Upper lobe of left lung (tissue), 4 donors: ENCODE data around the gene PAPPA.

Experiments used
- POLR2A ChIP-seq, 4 donors: fragments of 450-650 bp; IDR thresholded peaks; one replicate each; pipeline ENCODE4 v1.5.1; 2016 to 2017; ENCODE audit warnings: antibody characterized with exemption in 4 of 4, mild to moderate bottlenecking in 2 of 4
- POLR2AphosphoS5 ChIP-seq, 2 donors: sonication (generic); formaldehyde crosslinking; IDR thresholded peaks; one replicate each; pipeline ENCODE4 v1.5.1; 2017; ENCODE audit warnings: antibody characterized with exemption in 2 of 2
- TF ChIP-seq, protein P1 (sequence below), 6 experiments: fragments of 450-650 bp in 4 of 6; fragments of 200-600 bp in 2 of 6; sonication (generic) in 2 of 6; IDR thresholded peaks; one replicate each; pipeline ENCODE4 v1.5.1; 2016 to 2019; ENCODE audit warnings: antibody characterized with exemption in 6 of 6

DNA sequence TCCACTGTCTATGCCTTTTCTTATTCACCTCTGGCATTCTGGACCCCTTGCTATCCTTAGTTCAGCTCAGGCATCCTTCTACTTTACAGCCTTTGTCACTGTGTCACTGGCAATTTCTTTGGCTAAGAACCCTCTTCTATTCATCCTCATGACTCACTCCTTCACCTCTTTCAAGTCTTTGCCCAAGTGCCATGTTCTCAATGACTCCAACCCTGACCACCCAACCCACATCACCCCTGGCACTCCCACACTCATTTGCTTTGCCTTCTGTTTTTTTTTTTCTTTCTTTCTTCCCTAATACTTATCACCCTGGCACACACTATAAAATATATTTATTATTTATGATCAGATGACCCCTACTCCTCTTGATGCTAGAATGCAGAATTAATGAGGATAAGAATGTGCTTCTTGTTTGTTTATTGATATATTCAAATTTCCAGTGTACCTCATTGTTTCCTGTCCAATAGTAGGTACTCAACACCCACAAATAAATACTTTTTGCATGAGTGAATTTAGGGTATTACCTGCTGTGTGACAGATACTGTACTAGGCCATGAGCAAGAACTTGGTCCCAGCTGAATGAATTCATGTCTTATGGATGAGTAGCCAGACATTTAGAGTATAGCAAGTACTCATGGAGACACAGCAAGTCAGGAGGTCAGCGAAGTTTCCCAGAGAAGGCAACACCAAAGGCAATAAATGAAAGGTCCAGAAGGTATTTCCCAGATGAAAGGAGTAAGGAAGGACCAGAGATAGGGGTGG is 236.1 kb downstream of the PAPPA start:
- TF ChIP-seq, protein P1, sequence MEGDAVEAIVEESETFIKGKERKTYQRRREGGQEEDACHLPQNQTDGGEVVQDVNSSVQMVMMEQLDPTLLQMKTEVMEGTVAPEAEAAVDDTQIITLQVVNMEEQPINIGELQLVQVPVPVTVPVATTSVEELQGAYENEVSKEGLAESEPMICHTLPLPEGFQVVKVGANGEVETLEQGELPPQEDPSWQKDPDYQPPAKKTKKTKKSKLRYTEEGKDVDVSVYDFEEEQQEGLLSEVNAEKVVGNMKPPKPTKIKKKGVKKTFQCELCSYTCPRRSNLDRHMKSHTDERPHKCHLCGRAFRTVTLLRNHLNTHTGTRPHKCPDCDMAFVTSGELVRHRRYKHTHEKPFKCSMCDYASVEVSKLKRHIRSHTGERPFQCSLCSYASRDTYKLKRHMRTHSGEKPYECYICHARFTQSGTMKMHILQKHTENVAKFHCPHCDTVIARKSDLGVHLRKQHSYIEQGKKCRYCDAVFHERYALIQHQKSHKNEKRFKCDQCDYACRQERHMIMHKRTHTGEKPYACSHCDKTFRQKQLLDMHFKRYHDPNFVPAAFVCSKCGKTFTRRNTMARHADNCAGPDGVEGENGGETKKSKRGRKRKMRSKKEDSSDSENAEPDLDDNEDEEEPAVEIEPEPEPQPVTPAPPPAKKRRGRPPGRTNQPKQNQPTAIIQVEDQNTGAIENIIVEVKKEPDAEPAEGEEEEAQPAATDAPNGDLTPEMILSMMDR (IDR thresholded peaks at IDR 0.05), result no peak
- no peak for TF ChIP-seq POLR2AphosphoS5 (IDR thresholded peaks at IDR 0.05)
- no peak for TF ChIP-seq POLR2A (IDR thresholded peaks at IDR 0.05)
